Measurements from ENCODE around the gene DLGAP1.

DLGAP1 gene

GRCh38 chr18:3889803-3890202 is 565.3 kb downstream of the DLGAP1 start:
- no peaks in the 10 kb centered on the region for H3K36me3 Mint-ChIP-seq (ENCODE audit: low read depth)
- DNase-seq: no peak
- no peak overlapping the region for H3K4me3 Mint-ChIP-seq
- H3K27ac Mint-ChIP-seq: no peak overlapping the region
- H3K27me3 Mint-ChIP-seq: peaks cover 12% of the 10 kb centered on the region
- H3K9me3 Mint-ChIP-seq: no peaks in the 10 kb centered on the region
- H3K4me1 Mint-ChIP-seq (ENCODE audit: low read depth): no peaks in the 10 kb centered on the region

- no peak for DNase-seq
- no peak overlapping the region for H3K27ac Mint-ChIP-seq
- peaks cover 12% of the 10 kb centered on the region for H3K27me3 Mint-ChIP-seq
- H3K4me3 Mint-ChIP-seq: no peak overlapping the region
- H3K36me3 Mint-ChIP-seq (ENCODE audit: low read depth): no peaks in the 10 kb centered on the region
- no peaks in the 10 kb centered on the region for H3K9me3 Mint-ChIP-seq
- H3K4me1 Mint-ChIP-seq (ENCODE audit: low read depth): no peaks in the 10 kb centered on the region
Measured at GRCh38 chr18:3889121-3889520, 566.0 kb downstream of the DLGAP1 start.

GRCh38 chr18:3886575-3887322 is 568.4 kb downstream of the DLGAP1 start:
- DNase-seq: no peak
- Mint-ChIP-seq H3K27ac (no peak overlapping the region), H3K27me3 (peaks cover 12% of the 10 kb centered on the region), H3K4me3 (no peak overlapping the region), H3K9me3 (no peaks in the 10 kb centered on the region), H3K36me3 (ENCODE audit: low read depth) (no peaks in the 10 kb centered on the region), H3K4me1 (ENCODE audit: low read depth) (no peaks in the 10 kb centered on the region)

- Mint-ChIP-seq H3K36me3 (ENCODE audit: low read depth) (no peaks in the 10 kb centered on the region), H3K9me3 (no peaks in the 10 kb centered on the region), H3K4me1 (ENCODE audit: low read depth) (no peaks in the 10 kb centered on the region), H3K27me3 (peaks cover 12% of the 10 kb centered on the region), H3K27ac (no peak overlapping the region), H3K4me3 (no peak overlapping the region)
- no peak for DNase-seq
Measured at GRCh38 chr18:3885209-3885792, 569.8 kb downstream of the DLGAP1 start.

- Mint-ChIP-seq H3K4me3 (no peak overlapping the region), H3K9me3 (no peaks in the 10 kb centered on the region), H3K27me3 (peaks cover 2% of the 10 kb centered on the region), H3K36me3 (ENCODE audit: low read depth) (no peaks in the 10 kb centered on the region), H3K4me1 (ENCODE audit: low read depth) (no peaks in the 10 kb centered on the region), H3K27ac (no peak overlapping the region)
- DNase-seq: no peak
Measured at GRCh38 chr18:3879836-3880120, 575.3 kb downstream of the DLGAP1 start.

GRCh38 chr18:3879114-3879835 is 575.8 kb downstream of the DLGAP1 start:
- no peaks in the 10 kb centered on the region for H3K9me3 Mint-ChIP-seq
- H3K4me1 Mint-ChIP-seq (ENCODE audit: low read depth): no peaks in the 10 kb centered on the region

GRCh38 chr18:3878401-3878800 is 576.7 kb downstream of the DLGAP1 start:
- H3K27me3 Mint-ChIP-seq: peaks cover 2% of the 10 kb centered on the region
- no peaks in the 10 kb centered on the region for H3K4me1 Mint-ChIP-seq (ENCODE audit: low read depth)
- H3K4me3 Mint-ChIP-seq: no peak overlapping the region

More at GRCh38 chr18:3879114-3879835, 575.8 kb downstream of the DLGAP1 start:
- DNase-seq: no peak
- H3K27me3 Mint-ChIP-seq: peaks cover 2% of the 10 kb centered on the region
- no peaks in the 10 kb centered on the region for H3K36me3 Mint-ChIP-seq (ENCODE audit: low read depth)
- no peak overlapping the region for H3K27ac Mint-ChIP-seq
- no peak overlapping the region for H3K4me3 Mint-ChIP-seq

GRCh38 chr18:3877678-3878077 is 577.4 kb downstream of the DLGAP1 start:
- Mint-ChIP-seq H3K36me3 (ENCODE audit: low read depth) (no peaks in the 10 kb centered on the region), H3K27me3 (peaks cover 4% of the 10 kb centered on the region), H3K4me3 (no peak overlapping the region), H3K27ac (no peak overlapping the region), H3K9me3 (no peaks in the 10 kb centered on the region), H3K4me1 (ENCODE audit: low read depth) (no peaks in the 10 kb centered on the region)
- DNase-seq: no peak

More at GRCh38 chr18:3878401-3878800, 576.7 kb downstream of the DLGAP1 start:
- no peak for DNase-seq
- H3K9me3 Mint-ChIP-seq: no peaks in the 10 kb centered on the region
- no peak overlapping the region for H3K27ac Mint-ChIP-seq
- H3K36me3 Mint-ChIP-seq (ENCODE audit: low read depth): no peaks in the 10 kb centered on the region

- Mint-ChIP-seq H3K4me3 (no peak overlapping the region), H3K27ac (no peak overlapping the region), H3K4me1 (ENCODE audit: low read depth) (no peaks in the 10 kb centered on the region), H3K27me3 (peaks cover 12% of the 10 kb centered on the region), H3K9me3 (no peaks in the 10 kb centered on the region), H3K36me3 (ENCODE audit: low read depth) (no peaks in the 10 kb centered on the region)
- no peak for DNase-seq
Measured at GRCh38 chr18:3875961-3876360, 579.1 kb downstream of the DLGAP1 start.

GRCh38 chr18:3875376-3875775 is 579.7 kb downstream of the DLGAP1 start:
- Mint-ChIP-seq H3K9me3 (no peaks in the 10 kb centered on the region), H3K4me3 (no peak overlapping the region), H3K4me1 (ENCODE audit: low read depth) (no peaks in the 10 kb centered on the region), H3K27me3 (peaks cover 14% of the 10 kb centered on the region), H3K36me3 (ENCODE audit: low read depth) (no peaks in the 10 kb centered on the region), H3K27ac (no peak overlapping the region)
- DNase-seq: no peak

- H3K4me3 Mint-ChIP-seq: no peak overlapping the region
- H3K4me1 Mint-ChIP-seq (ENCODE audit: low read depth): no peaks in the 10 kb centered on the region
- no peaks in the 10 kb centered on the region for H3K9me3 Mint-ChIP-seq
- H3K27ac Mint-ChIP-seq: no peak overlapping the region
- H3K36me3 Mint-ChIP-seq (ENCODE audit: low read depth): no peaks in the 10 kb centered on the region
- DNase-seq: no peak
- H3K27me3 Mint-ChIP-seq: peaks cover 14% of the 10 kb centered on the region
Measured at GRCh38 chr18:3874581-3874980, 580.5 kb downstream of the DLGAP1 start.

GRCh38 chr18:3874125-3874524 is 581.0 kb downstream of the DLGAP1 start:
- Mint-ChIP-seq H3K27ac (no peak overlapping the region), H3K27me3 (peaks cover 14% of the 10 kb centered on the region), H3K4me1 (ENCODE audit: low read depth) (no peaks in the 10 kb centered on the region), H3K4me3 (no peak overlapping the region), H3K9me3 (no peaks in the 10 kb centered on the region), H3K36me3 (ENCODE audit: low read depth) (no peaks in the 10 kb centered on the region)
- no peak for DNase-seq

- no peak for DNase-seq
- Mint-ChIP-seq H3K27me3 (peaks cover 14% of the 10 kb centered on the region), H3K27ac (no peak overlapping the region), H3K36me3 (ENCODE audit: low read depth) (no peaks in the 10 kb centered on the region), H3K9me3 (no peaks in the 10 kb centered on the region), H3K4me1 (ENCODE audit: low read depth) (no peaks in the 10 kb centered on the region), H3K4me3 (no peak overlapping the region)
Measured at GRCh38 chr18:3873698-3874097, 581.4 kb downstream of the DLGAP1 start.

- Mint-ChIP-seq H3K36me3 (ENCODE audit: low read depth) (no peaks in the 10 kb centered on the region), H3K4me1 (ENCODE audit: low read depth) (no peaks in the 10 kb centered on the region), H3K27ac (no peak overlapping the region), H3K4me3 (no peak overlapping the region), H3K27me3 (peaks cover 14% of the 10 kb centered on the region), H3K9me3 (no peaks in the 10 kb centered on the region)
- no peak for DNase-seq
Measured at GRCh38 chr18:3873211-3873610, 581.9 kb downstream of the DLGAP1 start.

- Mint-ChIP-seq H3K27ac (no peak overlapping the region), H3K4me3 (no peak overlapping the region), H3K9me3 (no peaks in the 10 kb centered on the region), H3K4me1 (ENCODE audit: low read depth) (no peaks in the 10 kb centered on the region), H3K27me3 (peaks cover 19% of the 10 kb centered on the region), H3K36me3 (ENCODE audit: low read depth) (no peaks in the 10 kb centered on the region)
- no peak for DNase-seq
Measured at GRCh38 chr18:3872641-3873040, 582.5 kb downstream of the DLGAP1 start.

Measured in activated T-cell treated with anti-CD3 and anti-CD28 coated beads, Interleukin-2, amount 50 U/mL, for 24 hours (primary cell).